ENCODE results near the gene WDR37.

Gene WDR37

GRCh38 chr10:1078668-1079067, 22.5 kb downstream of the WDR37 start:
- no peak for DNase-seq

GRCh38 chr10:1083581-1083980, 27.4 kb downstream of the WDR37 start:
- DNase-seq: no peak

- no peak for DNase-seq
Observed at GRCh38 chr10:1084011-1084950, 28.1 kb downstream of the WDR37 start.

- no peak for DNase-seq
Observed at GRCh38 chr10:1085258-1085657, 29.1 kb downstream of the WDR37 start.

- DNase-seq: no peak
Observed at GRCh38 chr10:1086787-1087186, 30.6 kb downstream of the WDR37 start.

GRCh38 chr10:1089017-1089689, 33.0 kb downstream of the WDR37 start:
- no peak for DNase-seq

- no peak for DNase-seq
Observed at GRCh38 chr10:1090696-1091095, 34.5 kb downstream of the WDR37 start.

- no peak for DNase-seq
Observed at GRCh38 chr10:1093696-1094095, 37.5 kb downstream of the WDR37 start.

- DNase-seq: no peak
Observed at GRCh38 chr10:1094112-1095057, 38.2 kb downstream of the WDR37 start.

GRCh38 chr10:1095498-1095897, 39.3 kb downstream of the WDR37 start:
- DNase-seq: no peak

- DNase-seq: no peak
Observed at GRCh38 chr10:1096287-1096889, 40.2 kb downstream of the WDR37 start.

- no peak for DNase-seq
Observed at GRCh38 chr10:1097436-1097835, 41.3 kb downstream of the WDR37 start.

GRCh38 chr10:1100143-1100542, 44.0 kb downstream of the WDR37 start:
- DNase-seq: no peak

- no peak for DNase-seq
Observed at GRCh38 chr10:1100691-1101368, 44.6 kb downstream of the WDR37 start.

- no peak for DNase-seq
Observed at GRCh38 chr10:1101946-1102345, 45.8 kb downstream of the WDR37 start.

GRCh38 chr10:1102416-1102815, 46.2 kb downstream of the WDR37 start:
- DNase-seq: no peak

- DNase-seq: no peak
Observed at GRCh38 chr10:1102831-1103230, 46.6 kb downstream of the WDR37 start.

GRCh38 chr10:1103551-1103950, 47.4 kb downstream of the WDR37 start:
- DNase-seq: no peak

GRCh38 chr10:1104971-1105370, 48.8 kb downstream of the WDR37 start:
- DNase-seq: no peak

- DNase-seq: no peak
Observed at GRCh38 chr10:1107004-1107403, 50.8 kb downstream of the WDR37 start.

GRCh38 chr10:1107679-1108078, 51.5 kb downstream of the WDR37 start:
- no peak for DNase-seq

All from NCI-H2029 treated with DMSO at 0.1 percent for 48 hours (cell line).